Suprapubic skin (tissue), 4 donors: ENCODE measurements around the gene PDYN. TPM values are rescaled to one million over a fixed set of nuclear protein-coding genes. Genes with fewer than 3 reads are reported as not detected.
A peak's percentile ranks its signal among the peaks of the same experiment; 100 is the strongest.

Experiments used
- DNase-seq, 2 donors: peaks; one replicate each; pipeline ENCODE4 v3.0.0-alpha.2; 2019; ENCODE audit warnings: low spot score in 2 of 2
- H3K27ac ChIP-seq: fragments of 200-600 bp; sonication (generic); one replicate; pipeline ENCODE4 v1.5.1; 2019
- H3K27me3 ChIP-seq: fragments of 200-600 bp; sonication (generic); one replicate; pipeline ENCODE4 v1.5.1; 2019
- H3K36me3 ChIP-seq: fragments of 200-600 bp; sonication (generic); one replicate; pipeline ENCODE4 v1.5.1; 2019
- H3K4me1 ChIP-seq: fragments of 200-600 bp; sonication (generic); one replicate; pipeline ENCODE4 v1.5.1; 2019
- H3K4me3 ChIP-seq: fragments of 200-600 bp; sonication (generic); one replicate; pipeline ENCODE4 v1.5.1; 2019; ENCODE audit warnings: mild to moderate bottlenecking
- H3K9me3 ChIP-seq: fragments of 200-600 bp; sonication (generic); one replicate; pipeline ENCODE4 v1.5.1; 2019
- EP300 ChIP-seq: sonication (generic); formaldehyde crosslinking; IDR thresholded peaks from one replicate; pipeline ENCODE4 v1.6.1; 2017; ENCODE audit warnings: antibody characterized with exemption
- POLR2A ChIP-seq, 2 donors: fragments of 450-650 bp; IDR thresholded peaks; one replicate each; pipeline ENCODE4 v1.6.1; 2017; ENCODE audit warnings: antibody characterized with exemption in 2 of 2, mild to moderate bottlenecking in 2 of 2, moderate library complexity in 2 of 2
- POLR2AphosphoS5 ChIP-seq, 3 donors: sonication (generic); formaldehyde crosslinking; IDR thresholded peaks; one replicate each; pipeline ENCODE4 v1.6.1; 2017; ENCODE audit warnings: antibody characterized with exemption in 3 of 3
- WGBS: methylation state at CpG from one replicate; pipeline ENCODE4 v1.1.5; 2018; 5-methylcytosine and 5-hydroxymethylcytosine counted together
- total RNA-seq, 4 donors: library from RNA; depleted of rRNA; stranded (reverse); fragments of >200 nt; gene quantifications; one replicate each; pipeline ENCODE4 v1.1.0, GENCODE V29; 2016
- TF ChIP-seq, protein P1 (sequence below), 2 donors: fragments of 200-600 bp in 1 of 2; fragments of 450-650 bp in 1 of 2; sonication (generic) in 1 of 2; IDR thresholded peaks; one replicate each; pipeline ENCODE4 v1.5.1; 2016 to 2019; ENCODE audit warnings: antibody characterized with exemption in 2 of 2, mild to moderate bottlenecking in 1 of 2, moderate library complexity in 1 of 2

PDYN gene
- total RNA-seq, 4 donors from 2014 or later: not detected

DNA sequence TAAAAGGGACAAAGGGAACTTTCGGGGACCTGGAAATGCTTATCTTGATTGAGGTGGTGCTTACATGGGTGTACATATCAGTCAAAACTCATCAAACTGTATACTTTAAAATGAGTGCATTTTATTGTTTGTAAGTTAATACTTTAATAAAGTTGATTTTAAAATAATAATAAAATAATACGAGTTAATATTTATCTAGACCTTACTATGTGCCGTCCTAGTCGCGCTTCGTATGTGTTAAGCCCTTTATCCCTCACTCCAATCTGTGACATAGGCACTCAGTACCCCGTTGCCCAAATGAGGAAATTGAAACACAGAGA lies 47.5 kb downstream of the PDYN start:
- H3K4me1 ChIP-seq: peaks cover 65% of the 10 kb centered on the region
- H3K27me3 ChIP-seq: no peaks in the 10 kb centered on the region
- no peak for DNase-seq
- no peak overlapping the region for H3K27ac ChIP-seq
- WGBS: 64% methylated on average over 7 of the region's 7 CpGs
- TF ChIP-seq POLR2A (IDR thresholded peaks at IDR 0.05) (no peak), POLR2AphosphoS5 (IDR thresholded peaks at IDR 0.05) (no peak), EP300 (no peak)
- TF ChIP-seq, protein P1, sequence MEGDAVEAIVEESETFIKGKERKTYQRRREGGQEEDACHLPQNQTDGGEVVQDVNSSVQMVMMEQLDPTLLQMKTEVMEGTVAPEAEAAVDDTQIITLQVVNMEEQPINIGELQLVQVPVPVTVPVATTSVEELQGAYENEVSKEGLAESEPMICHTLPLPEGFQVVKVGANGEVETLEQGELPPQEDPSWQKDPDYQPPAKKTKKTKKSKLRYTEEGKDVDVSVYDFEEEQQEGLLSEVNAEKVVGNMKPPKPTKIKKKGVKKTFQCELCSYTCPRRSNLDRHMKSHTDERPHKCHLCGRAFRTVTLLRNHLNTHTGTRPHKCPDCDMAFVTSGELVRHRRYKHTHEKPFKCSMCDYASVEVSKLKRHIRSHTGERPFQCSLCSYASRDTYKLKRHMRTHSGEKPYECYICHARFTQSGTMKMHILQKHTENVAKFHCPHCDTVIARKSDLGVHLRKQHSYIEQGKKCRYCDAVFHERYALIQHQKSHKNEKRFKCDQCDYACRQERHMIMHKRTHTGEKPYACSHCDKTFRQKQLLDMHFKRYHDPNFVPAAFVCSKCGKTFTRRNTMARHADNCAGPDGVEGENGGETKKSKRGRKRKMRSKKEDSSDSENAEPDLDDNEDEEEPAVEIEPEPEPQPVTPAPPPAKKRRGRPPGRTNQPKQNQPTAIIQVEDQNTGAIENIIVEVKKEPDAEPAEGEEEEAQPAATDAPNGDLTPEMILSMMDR (IDR thresholded peaks at IDR 0.05): no peak
- H3K4me3 ChIP-seq: peak overlapping the region; percentile 16
- H3K9me3 ChIP-seq: no peaks in the 10 kb centered on the region
- no peaks in the 10 kb centered on the region for H3K36me3 ChIP-seq

DNA sequence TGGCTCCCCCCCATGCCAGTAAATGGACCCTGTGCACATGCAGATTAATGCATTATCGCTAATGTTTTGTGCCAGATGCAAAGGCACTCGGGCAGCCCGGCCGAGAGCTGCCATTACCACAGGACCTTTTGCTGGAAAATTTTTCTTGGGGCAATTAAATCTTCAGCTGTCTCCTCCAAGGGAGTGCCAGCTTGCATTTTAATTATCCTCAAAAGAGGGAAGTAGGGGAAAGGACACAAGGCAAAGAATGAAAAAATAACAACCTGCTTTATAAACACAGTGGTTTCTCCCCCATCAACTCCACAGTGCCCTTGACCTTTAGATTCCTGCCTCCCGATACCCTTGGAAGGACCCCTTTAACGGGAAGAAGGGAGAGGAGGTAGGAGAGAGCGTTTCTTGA lies 48.2 kb downstream of the PDYN start:
- no peak for DNase-seq
- 83% methylated on average over 7 of the region's 7 CpGs for WGBS
- Histone ChIP-seq H3K4me3 (no peak overlapping the region), H3K36me3 (no peaks in the 10 kb centered on the region), H3K27ac (peak overlapping the region; percentile 61), H3K4me1 (peaks cover 72% of the 10 kb centered on the region), H3K9me3 (no peaks in the 10 kb centered on the region), H3K27me3 (no peaks in the 10 kb centered on the region)
- TF ChIP-seq POLR2AphosphoS5 (IDR thresholded peaks at IDR 0.05) (no peak), EP300 (no peak), POLR2A (IDR thresholded peaks at IDR 0.05) (no peak)
- TF ChIP-seq, protein P1 (IDR thresholded peaks at IDR 0.05): no peak

DNA sequence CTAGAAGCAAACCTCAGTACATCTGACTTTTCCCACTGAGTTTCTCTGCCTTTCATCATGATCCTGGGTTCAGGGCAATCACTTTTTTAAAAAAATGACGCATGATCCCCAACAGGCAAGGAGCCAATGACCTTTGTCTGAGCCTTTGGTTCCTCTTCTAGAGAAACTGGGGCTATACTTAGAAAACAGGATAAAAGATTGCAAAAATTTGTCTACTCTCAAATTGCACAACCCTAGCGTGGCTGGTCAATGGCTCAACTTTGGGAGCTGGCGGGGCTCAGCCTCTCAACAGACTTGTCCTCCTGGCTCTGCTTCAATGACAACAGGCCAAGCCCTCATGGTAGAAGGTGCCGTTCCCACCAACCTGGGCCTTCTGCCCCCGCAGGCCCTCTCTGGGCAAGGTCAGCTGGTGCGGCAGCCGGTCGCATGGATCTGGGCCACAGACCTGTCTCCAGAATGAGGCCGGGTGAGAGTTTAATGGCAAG lies 48.7 kb downstream of the PDYN start:
- Histone ChIP-seq H3K4me1 (peaks cover 74% of the 10 kb centered on the region), H3K27me3 (no peaks in the 10 kb centered on the region), H3K4me3 (no peak overlapping the region), H3K27ac (peak overlapping the region; percentile 68), H3K36me3 (no peaks in the 10 kb centered on the region), H3K9me3 (no peaks in the 10 kb centered on the region)
- WGBS: 76% methylated on average over 9 of the region's 9 CpGs
- TF ChIP-seq EP300: no peak
- TF ChIP-seq POLR2AphosphoS5 (IDR thresholded peaks at IDR 0.05): no peak
- TF ChIP-seq POLR2A (IDR thresholded peaks at IDR 0.05): no peak
- TF ChIP-seq, protein P1 (IDR thresholded peaks at IDR 0.05): no peak
- peak; percentile 87 to 88 for DNase-seq

DNA sequence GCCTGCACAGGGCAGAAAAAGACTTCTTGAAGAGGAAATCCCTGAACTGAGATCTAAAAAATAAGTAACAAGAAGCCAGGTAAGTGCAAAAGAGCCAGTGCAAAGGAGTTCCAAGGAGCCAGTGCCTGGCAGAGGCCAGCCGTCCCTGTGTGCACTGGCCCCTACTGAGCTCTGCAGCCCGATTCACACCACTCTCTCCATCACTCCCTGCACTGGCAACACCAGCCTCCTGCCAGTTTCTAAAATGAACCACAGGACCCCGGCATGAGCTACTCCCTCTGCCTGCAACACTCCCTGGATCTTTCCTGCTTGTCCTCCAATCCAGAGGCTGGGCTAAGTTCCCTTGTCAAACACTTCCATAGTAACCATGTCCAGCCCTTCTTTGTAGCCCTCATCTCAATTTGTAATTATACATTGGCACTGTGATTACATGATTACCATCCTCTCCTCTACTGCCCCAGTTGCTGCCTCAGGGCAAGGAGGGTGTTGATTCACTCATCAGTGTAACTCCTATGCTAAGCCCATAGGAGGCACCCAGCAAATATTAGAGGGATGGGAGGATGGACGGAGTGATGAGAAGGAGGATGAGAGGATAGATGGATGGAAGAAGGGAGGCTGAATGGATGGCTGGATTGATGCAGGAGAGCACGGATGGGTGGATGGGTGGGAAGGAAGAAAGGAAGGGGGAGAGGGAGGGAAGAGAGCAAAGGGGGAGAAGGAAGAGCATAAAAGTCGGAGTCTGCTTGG lies 49.3 kb downstream of the PDYN start:
- H3K9me3 ChIP-seq: no peaks in the 10 kb centered on the region
- no peak overlapping the region for H3K4me3 ChIP-seq
- DNase-seq: peak in 1 of 2 donors; percentile 53
- H3K27ac ChIP-seq: peak overlapping the region; percentile 68
- H3K27me3 ChIP-seq: no peaks in the 10 kb centered on the region
- H3K36me3 ChIP-seq: no peaks in the 10 kb centered on the region
- peaks cover 70% of the 10 kb centered on the region for H3K4me1 ChIP-seq
- WGBS: 65% methylated on average over 6 of the region's 6 CpGs
- no peak for TF ChIP-seq POLR2AphosphoS5 (IDR thresholded peaks at IDR 0.05)
- no peak for TF ChIP-seq EP300
- TF ChIP-seq, protein P1 (IDR thresholded peaks at IDR 0.05): no peak
- no peak for TF ChIP-seq POLR2A (IDR thresholded peaks at IDR 0.05)

DNA sequence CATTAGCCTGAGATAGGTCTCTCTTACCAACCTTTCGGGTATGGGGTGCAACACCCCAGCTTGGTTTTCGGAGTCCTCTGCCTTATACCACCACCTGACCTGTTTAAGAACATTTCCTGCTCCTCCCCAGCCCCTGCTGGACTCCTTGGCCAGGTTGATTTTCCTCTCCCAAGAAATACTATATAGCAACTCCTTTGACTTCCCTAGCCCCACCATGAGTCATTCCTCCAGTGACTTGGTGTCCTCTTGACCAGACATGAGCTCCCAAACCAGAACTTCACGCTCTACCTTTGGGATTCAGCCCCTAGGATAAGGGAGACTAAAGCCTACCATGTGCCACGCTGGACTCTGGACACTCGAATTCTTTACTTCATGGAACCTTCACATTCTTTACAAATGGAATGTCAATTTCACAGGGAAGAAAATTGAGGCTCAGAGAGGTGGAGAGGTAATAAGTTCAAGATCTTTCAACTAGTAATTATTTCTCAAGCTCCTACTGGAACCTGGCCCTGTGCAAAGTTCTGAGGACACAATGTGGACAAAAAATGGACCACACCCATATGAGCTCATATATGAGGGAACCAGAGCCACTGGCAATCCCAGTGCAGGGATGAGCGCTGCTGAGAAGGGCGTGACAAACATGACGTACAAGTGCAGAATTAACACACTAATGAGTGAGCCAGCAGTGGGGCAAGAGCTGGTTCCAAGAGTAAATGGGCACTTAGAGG lies 50.4 kb downstream of the PDYN start:
- H3K4me1 ChIP-seq: peaks cover 72% of the 10 kb centered on the region
- no peak overlapping the region for H3K4me3 ChIP-seq
- TF ChIP-seq POLR2AphosphoS5 (IDR thresholded peaks at IDR 0.05) (peak in 2 of 3 donors; percentile 41 to 65), EP300 (no peak)
- DNase-seq: peak; percentile 92
- whole genome bisulfite sequencing: 60% methylated on average over 8 of the region's 8 CpGs
- H3K36me3 ChIP-seq: peaks cover 4% of the 10 kb centered on the region
- H3K27me3 ChIP-seq: no peaks in the 10 kb centered on the region
- H3K9me3 ChIP-seq: no peaks in the 10 kb centered on the region
- peak overlapping the region; percentile 68 for H3K27ac ChIP-seq
